Dermis blood vessel endothelial cell (primary cell): ENCODE measurements around the gene DNAH8. TPM values are rescaled to one million over a fixed set of nuclear protein-coding genes. Genes with fewer than 3 reads are reported as not detected.
"Not testable (repeated sequence)": the region's sequence is repeated elsewhere in the genome, so short reads cannot be mapped to it uniquely, and the experiment has no call there.

Experiments
- DNase-seq: peaks from one replicate; pipeline ENCODE4 v3.0.0; 2010
- total RNA-seq: library from RNA; depleted of rRNA; stranded (reverse); fragments of >200 nt; gene quantifications from 2 replicates; pipeline ENCODE4 v1.2.3, GENCODE V29; 2014

Gene DNAH8
- under 0.01 and 0.05 TPM in 2 replicates for total RNA-seq

GRCh38 chr6:38715016-38715689 is at the start of gene DNAH8:
DNAH8 (plus strand) TSS chr6:38715311; CDS start chr6:38722810, 7,499 bp downstream.
- peak; percentile 34 for DNase-seq

GRCh38 chr6:38671885-38672467 is 43.1 kb upstream of the DNAH8 start:
- peak; percentile 80 for DNase-seq

GRCh38 chr6:38673397-38674165 is 41.5 kb upstream of the DNAH8 start:
- peak; percentile 47 for DNase-seq

- no peak for DNase-seq
Observed at GRCh38 chr6:38676236-38676973, 38.7 kb upstream of the DNAH8 start.

- DNase-seq: no peak
Observed at GRCh38 chr6:38676974-38677544, 38.1 kb upstream of the DNAH8 start.

- DNase-seq: no peak
Observed at GRCh38 chr6:38678178-38678760, 36.8 kb upstream of the DNAH8 start.

- DNase-seq: no peak
Observed at GRCh38 chr6:38679668-38680067, 35.4 kb upstream of the DNAH8 start.

GRCh38 chr6:38681850-38682249 is 33.3 kb upstream of the DNAH8 start:
- DNase-seq: no peak

GRCh38 chr6:38684237-38684636 is 30.9 kb upstream of the DNAH8 start:
- no peak for DNase-seq

- DNase-seq: no peak
Observed at GRCh38 chr6:38684904-38685303, 30.2 kb upstream of the DNAH8 start.

GRCh38 chr6:38686270-38687042 is 28.7 kb upstream of the DNAH8 start:
- DNase-seq: no peak

- no peak for DNase-seq
Observed at GRCh38 chr6:38687043-38687353, 28.1 kb upstream of the DNAH8 start.

GRCh38 chr6:38687549-38687948 is 27.6 kb upstream of the DNAH8 start:
- no peak for DNase-seq

GRCh38 chr6:38688579-38689087 is 26.5 kb upstream of the DNAH8 start:
- DNase-seq: no peak

GRCh38 chr6:38695227-38695900 is 19.7 kb upstream of the DNAH8 start:
- no peak for DNase-seq

- no peak for DNase-seq
Observed at GRCh38 chr6:38695933-38696332, 19.2 kb upstream of the DNAH8 start.

GRCh38 chr6:38696345-38696744 is 18.8 kb upstream of the DNAH8 start:
- DNase-seq: no peak

- no peak for DNase-seq
Observed at GRCh38 chr6:38697846-38698245, 17.3 kb upstream of the DNAH8 start.

- DNase-seq: not testable (repeated sequence)
Observed at GRCh38 chr6:38699702-38700101, 15.4 kb upstream of the DNAH8 start.

- DNase-seq: no peak
Observed at GRCh38 chr6:38701551-38701950, 13.6 kb upstream of the DNAH8 start.
